Hematopoietic multipotent progenitor cell treated with erythropoietin and hydrocortisone succinate and interleukin-3 and kit ligand, for 17 days (in vitro differentiated cells): ENCODE measurements around the gene SSPN.
"Not testable (repeated sequence)": the region's sequence is repeated elsewhere in the genome, so short reads cannot be mapped to it uniquely, and the experiment has no call there.

Experiments
- DNase-seq: peaks from one replicate; pipeline ENCODE4 v3.0.0-alpha.2; 2015; ENCODE audit warnings: low spot score

The SSPN gene

DNA sequence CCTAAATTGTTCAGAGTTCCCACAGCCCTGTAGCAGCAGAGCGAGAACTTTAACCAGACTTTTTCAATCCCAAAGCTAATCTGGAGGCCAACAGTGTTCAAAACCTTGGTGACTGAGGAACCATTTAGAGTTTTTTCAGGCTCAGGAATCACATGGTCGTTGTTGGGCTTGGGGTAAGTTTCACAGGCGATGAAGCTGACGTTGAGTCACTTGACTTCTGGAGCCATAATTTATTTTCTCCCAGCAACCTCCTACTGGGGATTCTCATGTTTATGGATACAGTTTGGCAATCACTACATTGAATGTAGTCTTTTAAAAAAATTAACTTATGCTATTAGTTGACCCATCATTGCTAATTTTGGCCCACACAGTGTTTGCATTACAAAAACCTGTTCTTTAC, 34.5 kb downstream of the SSPN start:
- DNase-seq, result no peak

DNA sequence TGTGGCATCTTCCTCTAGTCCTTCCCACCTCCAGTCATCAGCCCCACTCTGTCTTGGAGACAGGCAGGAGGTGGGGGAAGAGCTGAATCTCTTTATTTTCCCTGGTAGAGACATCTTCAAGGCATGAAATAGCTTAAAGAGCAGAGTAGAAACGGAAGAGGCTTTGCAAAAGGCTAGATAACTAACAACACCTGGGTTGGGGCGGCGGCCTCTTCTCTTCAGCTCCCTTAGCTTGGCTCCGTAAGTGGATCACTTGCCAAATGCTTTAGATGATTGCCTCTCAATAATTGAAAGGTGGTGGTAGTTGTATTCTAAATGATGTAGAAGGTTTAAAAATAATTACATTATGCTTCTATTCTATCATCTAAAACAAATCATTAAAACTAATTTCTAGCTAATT, 36.1 kb downstream of the SSPN start:
- no peak for DNase-seq

DNA sequence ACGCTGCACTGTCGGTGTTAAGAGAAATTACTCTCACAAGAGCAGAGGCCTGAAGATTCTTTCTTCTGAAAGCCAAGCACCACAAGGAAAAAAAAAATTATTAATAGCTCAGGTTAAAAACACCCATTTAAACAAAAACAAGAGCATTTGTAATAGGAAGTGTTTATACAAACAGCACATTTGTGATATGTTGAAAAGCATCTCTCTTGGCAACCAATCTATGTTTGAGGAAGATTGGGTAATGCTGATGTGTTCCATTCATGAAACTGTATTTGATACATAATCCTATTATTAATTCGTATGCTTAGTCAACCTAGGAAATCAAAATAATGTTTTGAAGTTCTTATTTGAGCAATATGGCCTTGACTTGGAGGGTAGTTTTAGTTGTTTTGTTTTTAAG, 36.5 kb downstream of the SSPN start:
- DNase-seq, result no peak

DNA sequence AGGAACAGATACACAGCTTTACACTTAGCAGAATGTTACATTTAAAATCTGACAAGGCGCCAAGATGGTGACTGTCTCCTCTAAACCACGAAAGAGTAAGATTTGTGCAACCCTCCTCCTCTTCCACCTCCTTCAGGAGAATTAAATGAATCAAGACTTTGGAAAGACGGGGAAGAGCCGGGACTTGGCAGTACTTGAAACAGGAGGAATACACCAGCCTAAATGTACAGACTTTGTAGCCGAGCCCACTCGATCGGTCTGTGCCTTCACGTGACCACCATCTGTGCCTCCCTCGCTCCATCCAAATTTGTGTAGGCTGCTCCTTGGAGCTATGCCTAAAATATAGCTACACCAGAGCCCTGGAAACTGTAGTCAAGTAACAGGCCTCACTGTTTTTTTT, 38.3 kb downstream of the SSPN start:
- no peak for DNase-seq

DNA sequence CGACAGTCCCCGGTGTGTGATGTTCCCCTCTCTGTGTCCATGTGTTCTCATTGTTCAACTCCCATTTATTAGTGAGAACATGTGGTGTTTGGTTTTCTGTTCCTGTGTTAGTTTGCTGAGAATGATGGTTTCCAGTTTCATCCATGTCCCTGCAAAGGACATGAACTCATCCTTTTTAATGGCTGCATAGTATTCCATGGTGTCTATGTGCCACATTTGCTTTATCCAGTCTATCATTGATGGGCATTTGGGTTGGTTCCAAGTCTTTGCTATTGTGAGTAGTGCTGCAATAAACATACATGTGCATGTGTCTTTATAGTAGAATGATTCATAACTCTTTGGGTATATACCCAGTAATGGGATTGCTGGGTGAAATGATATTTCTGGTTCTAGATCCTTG, 40.1 kb downstream of the SSPN start:
- DNase-seq, result not testable (repeated sequence)

DNA sequence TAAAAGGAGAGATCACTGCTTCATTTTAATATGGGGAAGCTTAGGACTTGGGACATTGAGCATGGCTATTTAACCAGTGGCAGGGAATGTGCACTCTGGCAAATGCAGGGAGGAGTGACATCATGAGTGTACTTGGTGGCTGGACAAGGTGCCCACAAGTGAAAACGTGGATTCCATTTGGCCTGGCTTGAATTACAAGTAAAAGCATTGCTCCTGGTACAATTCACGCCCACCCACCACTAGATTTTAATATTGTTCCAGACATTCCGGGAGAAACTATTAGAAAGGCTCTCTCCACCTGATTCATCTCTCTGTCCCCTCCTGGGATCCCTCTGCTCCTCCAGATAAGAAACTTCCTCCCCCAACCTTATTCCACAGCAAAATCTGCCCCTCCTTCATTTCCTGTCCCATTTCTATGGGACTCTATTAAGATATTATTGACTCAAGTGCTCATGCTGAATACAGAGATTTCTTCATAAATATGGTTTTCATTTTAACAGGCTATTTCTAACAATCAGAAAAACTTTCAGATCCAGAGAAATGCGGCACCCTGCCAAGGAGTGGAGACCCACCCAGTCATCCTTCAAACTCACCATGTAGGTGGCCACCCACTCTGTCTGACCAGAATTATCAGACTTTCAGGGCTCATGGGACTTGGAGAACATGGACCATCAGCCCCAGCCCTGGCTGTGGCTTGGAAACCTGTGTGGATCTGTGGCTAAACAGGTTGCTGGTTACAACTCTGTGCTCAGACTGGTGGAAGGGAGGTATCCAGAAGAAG, 43.2 kb downstream of the SSPN start:
- DNase-seq, result no peak

DNA sequence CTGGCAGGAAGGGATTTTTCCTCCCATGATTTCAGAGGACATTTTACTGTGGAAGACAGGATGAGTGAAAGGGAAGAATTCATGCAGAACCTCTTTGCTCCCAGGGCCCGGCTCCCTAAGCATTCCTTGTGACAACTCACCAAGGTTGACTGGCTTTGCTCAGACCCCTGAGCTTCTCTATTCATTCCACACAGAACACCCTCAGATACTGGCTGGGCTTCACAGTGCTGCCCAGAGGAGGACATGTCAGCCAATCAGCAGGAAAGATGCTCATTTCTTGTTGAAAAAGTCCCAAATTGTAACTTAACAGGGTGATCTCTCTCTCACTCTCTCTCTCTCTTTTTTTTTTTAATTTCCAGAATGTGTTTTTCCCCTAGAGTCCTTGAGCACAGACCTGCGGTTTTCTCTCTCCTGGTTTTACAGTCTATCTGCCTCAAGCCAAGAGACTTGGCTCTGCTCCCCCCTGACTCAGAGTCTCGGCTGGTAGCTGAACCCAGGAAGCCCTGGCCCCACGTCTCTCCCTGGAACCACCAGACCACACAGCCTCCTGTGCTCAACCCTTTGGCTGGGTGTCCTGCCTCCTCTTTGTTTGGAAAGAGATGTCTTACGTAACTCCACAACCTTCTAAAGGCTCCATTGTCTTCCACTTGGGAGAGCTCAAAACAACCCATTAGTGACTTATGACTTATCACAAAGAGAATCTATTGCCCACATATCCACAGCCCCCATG, 43.9 kb downstream of the SSPN start:
- DNase-seq, result no peak

DNA sequence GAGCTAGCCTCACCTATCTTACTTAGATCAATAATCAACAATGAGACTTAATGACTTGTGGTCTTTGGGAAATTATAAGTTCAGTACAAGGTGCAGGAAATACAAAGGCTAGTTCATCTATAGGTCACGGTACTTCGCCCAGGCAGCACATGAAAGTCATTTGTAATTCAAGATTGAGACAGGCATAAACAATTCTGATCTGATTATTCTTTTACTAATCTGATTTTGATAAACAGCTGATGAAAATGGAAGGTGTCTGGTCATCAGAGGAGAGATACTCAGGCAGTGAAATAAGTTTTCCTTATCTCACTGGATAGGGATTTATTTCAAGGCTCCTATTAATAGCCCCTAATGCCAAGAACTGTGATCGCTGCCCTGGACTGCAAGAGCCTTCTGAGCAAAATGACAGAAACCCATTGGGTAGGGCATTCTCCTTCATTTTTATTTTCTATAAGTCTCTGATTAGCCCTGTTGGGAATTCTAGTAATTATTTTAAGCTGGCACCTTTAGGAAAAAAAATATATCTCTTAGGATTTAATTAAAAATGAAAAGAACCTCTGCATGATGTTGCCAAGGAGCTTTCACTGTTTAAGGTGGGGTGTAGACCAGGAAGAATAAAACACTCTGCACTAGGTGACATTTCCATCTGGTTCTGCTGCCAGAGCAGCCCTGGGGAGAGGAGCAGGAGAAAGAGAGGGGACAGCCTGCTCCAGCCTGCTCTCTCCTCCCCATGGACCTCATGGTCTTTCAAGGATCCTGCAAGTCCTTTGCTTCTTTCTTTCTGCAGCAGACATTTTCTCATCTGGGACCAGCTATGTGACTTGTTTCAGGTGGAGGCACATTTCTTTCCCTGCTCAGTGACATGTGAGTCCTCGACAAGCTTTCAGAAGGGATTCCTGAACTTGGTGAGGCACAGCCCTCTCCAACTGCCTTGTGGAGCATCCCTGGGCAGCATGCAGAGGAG, 44.8 kb downstream of the SSPN start:
- DNase-seq, result no peak

DNA sequence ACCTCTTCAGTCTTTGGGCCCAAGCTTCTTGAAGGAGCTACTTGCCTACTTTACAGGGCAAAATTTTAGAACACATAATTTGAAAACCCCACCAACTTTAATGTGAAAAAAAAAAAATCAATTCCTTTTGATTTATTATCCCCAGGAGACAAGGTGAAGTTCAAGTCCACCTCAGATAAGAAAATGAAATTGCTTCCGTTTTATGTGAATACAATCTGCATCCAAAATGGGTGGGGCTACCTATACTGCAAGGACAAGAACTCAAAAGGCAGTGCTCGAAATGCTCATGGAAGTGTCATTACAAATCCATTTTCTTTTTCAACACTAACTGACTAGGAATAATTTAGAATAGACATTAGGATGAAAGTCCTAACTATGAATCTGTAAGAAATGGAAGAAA, 45.7 kb downstream of the SSPN start:
- DNase-seq, result no peak

DNA sequence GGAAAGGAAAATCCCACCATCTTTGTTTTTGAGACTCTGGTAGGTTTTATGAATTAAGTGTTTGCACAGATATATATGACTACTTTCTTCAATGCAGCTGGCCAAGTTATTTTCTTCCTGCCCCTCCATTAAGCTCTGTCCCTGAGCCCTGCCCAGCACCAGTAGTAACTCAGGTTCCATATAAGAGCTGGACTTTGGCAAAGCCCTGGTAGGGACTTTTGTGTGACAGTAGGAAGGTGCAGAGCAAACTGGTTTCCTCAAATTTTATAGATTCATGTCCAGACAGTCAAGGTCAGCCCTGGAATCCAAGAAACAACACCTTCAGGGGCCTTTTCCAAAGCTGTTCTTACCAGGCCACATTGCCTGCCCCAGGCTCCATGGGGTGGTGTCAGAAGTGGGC, 47.3 kb downstream of the SSPN start:
- no peak for DNase-seq

DNA sequence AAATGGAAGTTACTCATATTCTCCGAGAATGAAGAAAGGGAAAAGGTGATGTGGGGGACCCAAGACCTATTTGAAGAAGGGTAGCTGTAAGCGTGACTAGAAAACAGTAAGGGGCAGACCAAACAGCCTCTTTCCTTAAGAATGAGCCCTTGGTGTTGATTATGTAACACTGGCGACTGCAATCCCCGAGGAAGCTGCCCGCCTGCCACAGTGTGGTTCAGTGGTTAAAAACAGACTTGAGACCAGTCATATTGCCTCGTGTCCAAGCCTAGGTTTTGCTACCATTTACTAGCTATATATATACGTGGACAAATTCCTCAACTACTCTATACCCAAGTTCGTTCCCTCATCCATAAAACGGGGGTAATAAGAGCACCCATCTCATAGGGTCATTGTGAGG, 49.1 kb downstream of the SSPN start:
- DNase-seq, result no peak

DNA sequence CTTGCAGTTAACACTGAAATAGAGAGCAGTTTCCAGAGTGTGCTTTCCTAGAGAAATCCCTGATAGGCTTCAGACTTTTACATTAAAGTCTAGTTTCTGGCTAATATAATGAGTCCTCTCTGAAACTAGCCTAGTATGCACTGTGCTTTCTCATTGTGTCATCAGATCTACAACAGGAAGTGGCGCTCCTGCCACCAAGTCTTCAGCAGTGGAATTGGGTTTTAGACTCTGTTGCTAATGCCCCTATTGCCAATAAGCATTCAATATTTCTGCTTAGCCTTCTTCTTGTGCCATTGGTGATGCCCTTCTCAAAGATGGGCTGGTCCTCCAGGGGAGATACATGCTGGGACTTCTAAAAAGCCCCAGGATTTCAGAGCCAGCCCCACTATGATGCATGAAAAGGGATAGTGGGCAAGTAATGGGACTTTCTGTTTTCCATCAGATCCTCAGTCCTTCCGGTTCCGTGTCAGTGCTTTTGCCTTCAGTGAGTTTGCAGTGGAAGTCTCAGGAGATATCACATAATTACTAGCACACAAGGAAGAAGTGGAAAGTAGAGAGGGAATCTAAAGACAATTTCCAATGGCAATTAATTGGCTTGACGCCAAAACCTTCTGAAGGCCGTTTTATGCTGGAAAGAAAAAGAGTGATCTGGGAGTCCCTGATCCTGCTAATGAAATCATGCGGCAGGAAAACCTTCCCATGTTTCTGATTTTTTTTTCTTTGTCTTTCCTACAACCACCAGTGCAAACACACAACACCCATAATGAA, 50.0 kb downstream of the SSPN start:
- no peak for DNase-seq

DNA sequence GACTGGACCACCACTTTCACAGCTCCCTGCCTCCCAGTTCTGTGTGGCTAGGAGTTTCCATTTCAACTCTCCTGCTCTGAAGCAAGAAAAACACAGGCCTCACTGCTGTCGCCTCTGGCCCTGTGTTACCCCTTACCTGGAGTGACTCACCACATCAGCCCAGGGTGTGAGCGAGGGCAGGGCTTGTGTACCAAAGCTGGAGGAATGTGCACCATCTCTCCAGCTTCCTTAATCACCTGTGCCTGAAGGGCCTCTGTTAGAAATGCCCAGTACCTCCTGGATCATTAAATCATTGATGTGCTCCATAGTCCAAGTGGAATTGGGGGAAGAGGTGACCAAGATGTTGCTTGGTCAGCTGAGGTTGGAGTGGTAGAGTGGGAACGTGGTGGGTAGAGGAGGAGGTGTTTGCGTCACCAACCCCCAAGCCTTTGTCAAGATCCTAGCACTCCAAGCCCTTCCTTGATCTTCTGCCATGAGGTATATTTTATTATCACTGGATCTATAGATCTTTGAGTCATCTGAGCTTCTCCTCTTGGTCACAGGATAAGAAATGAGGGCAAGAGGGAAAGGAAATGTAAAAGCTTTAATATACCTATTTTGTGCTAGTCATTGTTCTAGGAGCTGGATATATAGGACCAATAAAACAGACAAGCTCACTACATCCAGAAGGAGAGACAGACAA, 51.3 kb downstream of the SSPN start:
- no peak for DNase-seq

DNA sequence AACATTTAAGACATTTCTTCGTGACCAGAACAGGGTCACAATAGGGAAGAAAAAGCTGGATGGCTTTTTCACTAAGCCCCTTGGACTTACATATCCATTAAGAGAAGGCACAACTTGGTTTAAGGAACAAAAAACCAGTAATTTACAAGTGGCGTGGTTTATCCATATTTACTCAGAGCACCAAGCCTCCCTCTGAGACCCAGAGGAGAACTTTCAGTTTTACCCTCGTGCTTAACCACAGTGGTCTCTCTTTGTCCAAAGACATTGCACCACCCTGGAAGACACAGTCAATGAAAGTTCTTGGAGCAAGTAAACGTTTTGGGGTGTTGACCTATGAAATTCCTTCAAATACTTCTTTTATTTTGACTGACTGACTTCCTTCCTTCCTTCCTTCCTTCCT, 52.5 kb downstream of the SSPN start:
- DNase-seq, result no peak

DNA sequence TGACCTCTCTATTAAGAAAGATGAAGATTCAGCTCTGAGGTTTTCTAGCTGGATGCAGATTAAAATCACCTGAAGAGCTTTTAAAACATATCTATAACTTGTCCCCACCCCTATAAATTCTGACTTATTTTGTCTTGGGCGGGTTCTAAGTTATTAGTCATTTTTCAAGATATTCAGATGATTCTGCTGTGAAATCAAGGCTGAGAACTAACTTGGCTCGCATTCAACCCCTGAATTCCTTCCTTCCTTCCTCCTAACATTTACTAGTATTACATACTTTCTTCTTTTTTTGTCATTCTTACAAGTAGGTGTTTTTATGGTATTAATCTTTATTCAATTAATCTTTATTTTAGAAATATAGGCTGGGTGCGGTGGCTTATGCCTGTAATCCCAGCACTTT, 55.4 kb downstream of the SSPN start:
- no peak for DNase-seq

DNA sequence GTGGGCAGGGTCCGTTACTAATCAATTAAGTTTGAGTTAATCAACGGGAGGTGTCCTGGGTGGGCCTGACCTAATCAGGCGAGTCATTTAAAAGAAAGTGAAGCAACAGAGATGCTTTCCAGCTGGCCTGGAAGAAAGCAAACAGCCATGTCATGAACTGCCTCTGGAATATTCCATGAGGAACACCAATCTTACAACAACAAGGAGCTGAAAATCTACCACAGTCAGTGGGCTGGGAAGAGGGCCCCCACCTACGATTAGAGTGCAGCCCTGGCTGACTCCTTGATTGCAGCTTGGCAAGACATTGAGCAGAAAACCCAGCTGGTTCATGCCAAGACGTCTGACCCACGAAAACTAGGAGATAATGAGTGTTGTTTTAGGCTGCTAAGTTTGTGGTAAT, 56.2 kb downstream of the SSPN start:
- DNase-seq, result no peak

DNA sequence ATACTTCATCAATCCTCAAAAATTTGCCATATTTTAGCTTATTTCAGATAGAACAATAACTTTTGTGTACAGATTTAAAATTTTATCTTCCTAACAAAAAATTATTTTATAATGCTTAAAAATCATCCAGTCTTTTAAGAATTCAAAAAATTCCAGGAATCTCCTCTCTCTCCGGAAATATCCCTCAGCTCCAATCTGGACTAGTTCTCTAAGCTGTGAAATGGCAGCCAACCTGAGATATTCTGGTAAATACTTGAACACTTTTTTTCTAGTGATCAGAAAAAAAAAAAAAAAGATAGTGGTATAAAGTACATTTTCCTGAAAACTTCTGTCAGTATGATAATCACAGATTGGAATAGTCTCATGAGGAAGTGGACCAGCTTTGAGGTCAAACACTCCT, 57.6 kb downstream of the SSPN start:
- DNase-seq, result no peak

DNA sequence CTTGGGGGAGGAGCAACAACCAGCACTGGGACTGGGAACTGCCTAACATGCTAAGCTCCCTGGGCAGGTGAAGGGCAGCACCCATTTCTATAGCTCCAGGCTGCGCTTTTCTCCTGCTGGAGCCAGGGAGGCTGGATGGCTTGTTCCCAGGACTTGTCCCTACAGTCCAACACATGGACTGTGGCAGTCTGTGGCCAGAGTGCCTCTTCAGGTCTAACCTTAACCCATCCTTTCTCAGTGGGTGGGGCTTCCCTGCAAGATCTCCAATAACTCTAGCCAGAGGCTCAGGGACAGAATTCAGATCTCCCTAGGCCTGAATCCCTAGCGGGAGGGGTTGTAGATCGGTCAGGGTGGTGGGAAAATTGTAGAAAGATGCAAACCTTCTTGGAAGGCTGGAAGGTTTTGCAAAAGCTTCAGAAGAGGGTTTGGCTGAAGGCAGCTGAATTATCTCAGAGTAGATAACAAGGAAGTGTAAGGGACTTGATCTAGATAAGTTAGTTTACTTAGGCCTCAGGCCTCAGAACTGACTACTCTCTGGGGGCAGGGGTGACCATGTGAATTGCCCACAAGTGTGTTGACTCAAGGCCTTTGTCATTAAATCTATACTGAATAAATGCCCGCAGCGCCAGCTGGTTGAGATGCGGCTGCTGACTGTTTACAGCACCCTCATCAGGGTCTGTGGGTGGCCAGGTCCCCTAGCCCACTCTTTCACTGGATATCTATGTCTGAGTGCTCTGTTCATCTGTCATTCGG, 60.7 kb downstream of the SSPN start:
- no peak for DNase-seq

DNA sequence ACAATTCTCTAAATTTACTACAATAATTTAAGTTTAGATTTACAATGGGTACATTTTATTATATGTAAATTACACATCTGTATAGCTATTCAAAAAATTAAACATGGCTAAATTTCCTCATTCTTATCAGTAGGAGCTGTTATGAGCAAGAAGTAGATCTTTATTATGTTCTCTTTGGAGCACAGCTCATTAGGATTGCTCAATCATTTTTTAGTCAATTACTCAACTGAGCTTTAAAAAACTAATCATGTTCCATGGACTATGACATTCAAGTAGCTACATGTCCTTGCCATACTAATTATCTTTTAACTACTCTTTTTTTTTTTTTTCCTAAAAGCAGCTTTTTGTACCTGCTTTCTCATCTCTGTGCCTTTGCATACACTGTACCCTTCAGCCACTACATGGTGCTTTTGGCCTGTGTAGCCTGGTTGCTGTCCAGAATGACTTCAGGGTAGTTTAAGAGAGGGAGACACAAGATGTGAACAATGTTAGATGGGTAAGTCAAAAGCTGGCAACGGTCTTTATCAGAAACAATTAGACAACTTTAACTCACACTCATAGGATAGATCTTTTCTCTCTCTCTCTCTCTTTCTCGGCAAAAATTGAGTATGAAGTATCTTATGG, 69.0 kb downstream of the SSPN start:
- no peak for DNase-seq

DNA sequence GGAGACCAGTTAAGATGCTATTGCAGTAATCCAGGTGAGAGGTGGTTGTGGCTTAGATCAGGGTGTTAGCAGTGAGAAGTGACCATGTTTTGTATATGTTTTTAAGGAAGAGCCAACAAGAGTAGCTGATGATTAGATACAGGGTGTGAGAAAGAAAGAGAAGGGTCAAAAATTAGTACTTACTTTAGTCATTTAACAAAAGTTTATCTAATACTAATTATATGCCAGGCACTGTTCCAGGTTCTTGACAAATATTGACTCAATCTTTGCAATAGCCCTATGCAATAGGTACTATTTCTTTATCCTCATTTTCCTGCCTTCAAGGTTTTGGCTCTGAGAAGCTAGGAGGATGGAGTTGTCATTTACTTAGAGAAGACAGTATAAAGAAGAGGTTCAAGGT, 70.2 kb downstream of the SSPN start:
- no peak for DNase-seq
